SH-SY5Y (cell line): ENCODE results near the gene NUDT2.

ENCODE experiments used
- GATA2 ChIP-seq: IDR thresholded peaks from 2 replicates; pipeline ENCODE4 v1.6.1; 2011; ENCODE audit warnings: mild to moderate bottlenecking, low read depth, low read length
- GATA3 ChIP-seq: IDR thresholded peaks from 2 replicates; pipeline ENCODE4 v1.6.1; 2011; ENCODE audit warnings: low read depth, mild to moderate bottlenecking, low read length, moderate library complexity

NUDT2 gene

GRCh38 chr9:34387239-34387638, 57.9 kb downstream of the NUDT2 start:
- TF ChIP-seq GATA3 = no peak
- no peak for TF ChIP-seq GATA2

- TF ChIP-seq GATA3 = no peak
- no peak for TF ChIP-seq GATA2
Observed at GRCh38 chr9:34392511-34392910, 63.1 kb downstream of the NUDT2 start.
